Measurements from ENCODE around the gene JSRP1. TPM values are rescaled to one million over a fixed set of nuclear protein-coding genes. Genes with fewer than 3 reads are reported as not detected.

The JSRP1 gene
- total and polyA plus RNA-seq, 2 of the 8 experiments (the other 6 are each of a cell fraction or from before 2014, with no cell fraction given), result 0.24 to 0.56 TPM

DNA sequence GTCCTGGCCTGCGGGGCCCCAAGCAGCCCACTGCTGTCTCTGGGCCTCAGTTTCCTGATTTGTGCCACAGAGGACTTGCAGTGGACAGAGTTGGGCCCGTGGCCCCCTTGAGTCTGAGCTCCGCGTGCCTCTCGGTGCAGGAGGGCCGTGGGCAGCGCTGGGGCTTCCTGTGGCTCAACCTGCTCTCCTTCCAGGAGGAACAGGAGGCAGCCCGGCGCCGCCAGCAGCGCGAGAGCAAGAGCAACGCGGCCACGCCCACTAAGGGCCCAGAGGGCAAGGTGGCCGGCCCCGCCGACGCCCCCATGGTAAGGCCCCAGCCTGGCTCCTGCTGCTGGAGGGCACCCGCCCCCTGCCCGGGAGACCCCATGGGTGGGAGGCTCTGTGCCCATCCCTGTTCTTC is 46.0 kb downstream of the JSRP1 start:
- Histone ChIP-seq H2BK120ac (replicated peaks; ENCODE audit: low read depth, low read length) (no peak overlapping the region), H3K79me1 (ENCODE audit: low read depth, low read length) (no peaks in the 10 kb centered on the region; the same call in 1 of the 2 replicates), H3K18ac (ENCODE audit: extremely low read depth, low read length) (no peak overlapping the region), H3K9ac (replicated peaks in 1 of 4; ENCODE audit: extremely low read depth in 1 of 4, low read depth in 3 of 4, low read length in 3 of 4) (no peak overlapping the region), H2AFZ (ENCODE audit: low read length) (no peak overlapping the region), H3K23me2 (ENCODE audit: low read depth, low read length) (no peaks in the 10 kb centered on the region), H3K27me3 (replicated peaks in 1 of 4; ENCODE audit: control insufficient read depth in 3 of 4, extremely low read depth in 1 of 4, insufficient read depth in 3 of 4, low read length in 3 of 4) (no peaks in the 10 kb centered on the region), H2BK5ac (ENCODE audit: low read depth, low read length) (no peak overlapping the region), H2BK12ac (ENCODE audit: low read depth, low read length) (no peak overlapping the region), H2BK15ac (ENCODE audit: low read length) (no peak overlapping the region), H3K23ac (ENCODE audit: insufficient read length) (no peak overlapping the region), H3K4me1 (replicated peaks in 1 of 4; ENCODE audit: control insufficient read depth in 3 of 4, insufficient read depth in 4 of 4, low read length in 3 of 4) (no peaks in the 10 kb centered on the region), H3K4me3 (ENCODE audit: extremely low read depth in 1 of 4, insufficient read depth in 2 of 4, low read depth in 3 of 4, low read length in 4 of 4) (no peak overlapping the region), H4K91ac (replicated peaks; ENCODE audit: insufficient read length, low read length) (no peak overlapping the region), H3K79me2 (ENCODE audit: control insufficient read depth in 1 of 2, insufficient read depth in 2 of 2, low read length in 2 of 2) (no peaks in the 10 kb centered on the region), H4K5ac (ENCODE audit: insufficient read length, low read depth, low read length) (no peak overlapping the region), H2BK20ac (ENCODE audit: low read length) (no peak overlapping the region), H2AK5ac (ENCODE audit: low read depth, low read length) (no peak overlapping the region), H3K9me3 (ENCODE audit: insufficient read depth in 2 of 2, low read depth in 1 of 2, low read length in 1 of 2) (no peaks in the 10 kb centered on the region), H3K4ac (replicated peaks; ENCODE audit: insufficient read length, low read depth, low read length) (no peak overlapping the region), H3K56ac (replicated peaks; ENCODE audit: insufficient read length, low read depth, low read length) (no peak overlapping the region), H4K8ac (ENCODE audit: extremely low read depth, insufficient read depth, low read length) (no peak overlapping the region), H3K4me2 (ENCODE audit: insufficient read depth in 1 of 2, low read depth in 2 of 2, low read length in 2 of 2) (no peak overlapping the region), H3K36me3 (ENCODE audit: control insufficient read depth in 2 of 4, insufficient read depth in 4 of 4, low read length in 3 of 4) (peaks cover 6 to 34% (median 25%) of the 10 kb centered on the region in 4 experiments; a peak in 6 of 8 replicates), H4K20me1 (replicated peaks in 1 of 2; ENCODE audit: control insufficient read depth in 1 of 2, insufficient read depth in 2 of 2, low read length in 2 of 2) (peaks cover 0 to 15% of the 10 kb centered on the region in 2 experiments), H3K27ac (ENCODE audit: low read depth, low read length) (no peak overlapping the region), H3K14ac (ENCODE audit: insufficient read length) (no peak overlapping the region)
- TF ChIP-seq BCL11A (IDR thresholded peaks at IDR 0.05; ENCODE audit: low read depth in 2 of 2, low read length in 2 of 2), result no peak
- TF ChIP-seq NANOG (IDR thresholded peaks at IDR 0.05; ENCODE audit: insufficient read depth, low read depth, low read length, poor library complexity, severe bottlenecking), result no peak
- TF ChIP-seq SIX5 (IDR thresholded peaks at IDR 0.05; ENCODE audit: low read depth, low read length), result no peak
- no peak for TF ChIP-seq RXRA (IDR thresholded peaks at IDR 0.05; ENCODE audit: insufficient read depth, low read depth, low read length)
- TF ChIP-seq, protein P1, sequence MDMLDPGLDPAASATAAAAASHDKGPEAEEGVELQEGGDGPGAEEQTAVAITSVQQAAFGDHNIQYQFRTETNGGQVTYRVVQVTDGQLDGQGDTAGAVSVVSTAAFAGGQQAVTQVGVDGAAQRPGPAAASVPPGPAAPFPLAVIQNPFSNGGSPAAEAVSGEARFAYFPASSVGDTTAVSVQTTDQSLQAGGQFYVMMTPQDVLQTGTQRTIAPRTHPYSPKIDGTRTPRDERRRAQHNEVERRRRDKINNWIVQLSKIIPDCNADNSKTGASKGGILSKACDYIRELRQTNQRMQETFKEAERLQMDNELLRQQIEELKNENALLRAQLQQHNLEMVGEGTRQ (IDR thresholded peaks at IDR 0.05; ENCODE audit: low read length), result no peak
- TF ChIP-seq RAD21 (IDR thresholded peaks at IDR 0.05 in 1 of 2, conservative IDR thresholded peaks at IDR 0.05 in 1 of 2; ENCODE audit: low read depth in 2 of 2, low read length in 2 of 2), result no peak
- TF ChIP-seq SAP30 (IDR thresholded peaks at IDR 0.05; ENCODE audit: insufficient read depth, insufficient replicate concordance, low read length), result no peak
- TF ChIP-seq, protein P2, sequence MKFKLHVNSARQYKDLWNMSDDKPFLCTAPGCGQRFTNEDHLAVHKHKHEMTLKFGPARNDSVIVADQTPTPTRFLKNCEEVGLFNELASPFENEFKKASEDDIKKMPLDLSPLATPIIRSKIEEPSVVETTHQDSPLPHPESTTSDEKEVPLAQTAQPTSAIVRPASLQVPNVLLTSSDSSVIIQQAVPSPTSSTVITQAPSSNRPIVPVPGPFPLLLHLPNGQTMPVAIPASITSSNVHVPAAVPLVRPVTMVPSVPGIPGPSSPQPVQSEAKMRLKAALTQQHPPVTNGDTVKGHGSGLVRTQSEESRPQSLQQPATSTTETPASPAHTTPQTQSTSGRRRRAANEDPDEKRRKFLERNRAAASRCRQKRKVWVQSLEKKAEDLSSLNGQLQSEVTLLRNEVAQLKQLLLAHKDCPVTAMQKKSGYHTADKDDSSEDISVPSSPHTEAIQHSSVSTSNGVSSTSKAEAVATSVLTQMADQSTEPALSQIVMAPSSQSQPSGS (IDR thresholded peaks at IDR 0.05; ENCODE audit: low read length), result no peak
- TF ChIP-seq CTBP2 (IDR thresholded peaks at IDR 0.05; ENCODE audit: borderline replicate concordance, insufficient read depth, insufficient read length, low read length), result no peak
- TF ChIP-seq SP4 (IDR thresholded peaks at IDR 0.05; ENCODE audit: low read length), result no peak
- CTCF ChIA-PET (ENCODE audit: partially characterized antibody), result interaction anchor here (0.9 to 8.1 kb wide), 4 partner anchors 8 to 373 kb away, joined by 3 to 50 read pairs (median 4); no protein-coding TSS in a partner anchor
- DNase-seq (ENCODE audit: low read depth in 1 of 2, low spot score in 2 of 2) (no peak), FAIRE-seq (no peak)
- POLR2A ChIA-PET (ENCODE audit: partially characterized antibody), result interaction anchor here (1.1 to 1.5 kb wide), 2 partner anchors 20 to 28 kb away, joined by 3 to 5 read pairs; no protein-coding TSS in a partner anchor
- WGBS, 2 experiments (ENCODE audit: extremely low coverage in 1 of 2, insufficient coverage in 1 of 2, insufficient read length in 1 of 2, insufficient replicate concordance in 2 of 2, low coverage in 1 of 2, low lambda C conversion rate in 2 of 2, missing lambda C conversion rate in 1 of 2), result 95% methylated on average over 8 of the region's 21 CpGs; no CpG with 5 or more reads in 1 of the 2 experiments
